Tibial nerve (tissue), 3 donors: Measurements from ENCODE around the gene MYL10.

ENCODE experiments used
- CTCF ChIP-seq, 5 experiments: fragments of 200-600 bp in 3 of 5; fragments of 450-650 bp in 2 of 5; sonication (generic) in 3 of 5; IDR thresholded peaks; one replicate each; pipeline ENCODE4 v1.5.1; 2016 to 2019; ENCODE audit warnings: antibody characterized with exemption in 5 of 5, mild to moderate bottlenecking in 3 of 5, moderate library complexity in 2 of 5
- POLR2A ChIP-seq, 2 donors: fragments of 450-650 bp; IDR thresholded peaks; one replicate each; pipeline ENCODE4 v1.6.1; 2017; ENCODE audit warnings: antibody characterized with exemption in 2 of 2, mild to moderate bottlenecking in 2 of 2, moderate library complexity in 2 of 2

GRCh38 chr7:101594790-101595189 lies 34.3 kb downstream of the MYL10 start:
- no peak for TF ChIP-seq POLR2A (IDR thresholded peaks at IDR 0.05)
- TF ChIP-seq CTCF (IDR thresholded peaks at IDR 0.05): no peak
